Endothelial cell of umbilical vein (primary cell): ENCODE measurements around the gene ARHGEF28. TPM values are rescaled to one million over a fixed set of nuclear protein-coding genes. Genes with fewer than 3 reads are reported as not detected.

Experiments used
- BruUV-seq: library from RNA; stranded (reverse); fragments of 400-500 nt; replicated peaks from 2 replicates; lab custom pipeline; 2021; lab: Mats Ljungman, UMichigan
- CTCF ChIA-PET: fragments of 300-600, 350-600 bp; sonication (Branson Sonifier 250); formaldehyde crosslinking; loops from one replicate; lab custom pipeline; 2021; ENCODE audit warnings: antibody characterized with exemption, inconsistent platforms; lab: Charles Lee
- POLR2A ChIA-PET: fragments of 300-600, 350-600 bp; sonication (Branson Sonifier 250); formaldehyde crosslinking; loops from one replicate; lab custom pipeline; 2021; ENCODE audit warnings: antibody characterized with exemption, inconsistent platforms; lab: Charles Lee
- DNase-seq: peaks from one replicate; pipeline ENCODE4 v3.0.0-alpha.2; 2011; ENCODE audit warnings: low read depth, low spot score
- FAIRE-seq: peaks from 2 replicates; lab custom pipeline; 2011; peaks lifted over from hg19 to GRCh38; lab: Jason Lieb, UNC
- H2AFZ ChIP-seq: 2 replicates; pipeline ENCODE4 v1.6.0; 2012; ENCODE audit warnings: low read depth, low read length, control low read depth, inconsistent platforms
- H3K27ac ChIP-seq: 2 replicates; pipeline ENCODE4 v1.5.1; 2011; ENCODE audit warnings: low read depth, mild to moderate bottlenecking, control low read depth, low read length, moderate library complexity; ENCODE audit not compliant: insufficient read depth
- H3K27me3 ChIP-seq, 2 experiments: 2 replicates each; pipeline versions ENCODE4 v1.6.0 to v1.6.1; 2011; ENCODE audit warnings: low read length in 2 of 2, mixed read lengths in 1 of 2; ENCODE audit not compliant: control insufficient read depth in 2 of 2, insufficient read depth in 2 of 2
- H3K36me3 ChIP-seq, 2 experiments: 2 replicates in 1 of 2; 3 replicates in 1 of 2; pipeline ENCODE4 v1.5.1; 2011; ENCODE audit warnings: low read length in 2 of 2, mild to moderate bottlenecking in 1 of 2, moderate library complexity in 1 of 2; ENCODE audit not compliant: control insufficient read depth in 2 of 2, insufficient read depth in 2 of 2; ENCODE audit errors: extremely low read depth in 1 of 2
- H3K4me1 ChIP-seq: 3 replicates; pipeline ENCODE4 v1.5.1; 2011; ENCODE audit warnings: mild to moderate bottlenecking, low read length; ENCODE audit not compliant: control insufficient read depth, insufficient read depth; ENCODE audit errors: extremely low read depth
- H3K4me2 ChIP-seq: 2 replicates; pipeline ENCODE4 v1.6.1; 2011; ENCODE audit warnings: low read length, control low read depth, mixed read lengths; ENCODE audit not compliant: insufficient read depth
- H3K4me3 ChIP-seq, 3 experiments: fragments of 200-600 bp in 1 of 3; sonication (generic), shearing (Covaris generic) in 1 of 3; replicated peaks in 1 of 3; 2 replicates each; pipeline ENCODE4 v1.5.1; 2011 to 2016; ENCODE audit warnings: control low read depth in 3 of 3, low read length in 3 of 3, mild to moderate bottlenecking in 2 of 3, inconsistent platforms in 1 of 3, low read depth in 1 of 3, moderate library complexity in 1 of 3; ENCODE audit not compliant: insufficient read depth in 1 of 3
- H3K79me2 ChIP-seq: 2 replicates; pipeline ENCODE4 v1.6.0; 2012; ENCODE audit warnings: low read length, inconsistent platforms; ENCODE audit not compliant: control insufficient read depth, insufficient read depth
- H3K9ac ChIP-seq: replicated peaks from 2 replicates; pipeline ENCODE3; 2011; ENCODE audit warnings: low read length, control low read depth; ENCODE audit not compliant: insufficient read depth; ENCODE audit errors: extremely low read depth
- H3K9me1 ChIP-seq: replicated peaks from 3 replicates; pipeline ENCODE4 v1.6.0; 2011; ENCODE audit warnings: mild to moderate bottlenecking, low read length; ENCODE audit not compliant: control insufficient read depth, insufficient read depth; ENCODE audit errors: extremely low read depth
- H3K9me3 ChIP-seq: replicated peaks from 2 replicates; pipeline ENCODE4 v1.5.1; 2012; ENCODE audit warnings: low read length, inconsistent platforms; ENCODE audit not compliant: control insufficient read depth, insufficient read depth
- H4K20me1 ChIP-seq: replicated peaks from 2 replicates; pipeline ENCODE3; 2011; ENCODE audit warnings: mild to moderate bottlenecking, low read length; ENCODE audit not compliant: control insufficient read depth, insufficient read depth; ENCODE audit errors: extremely low read depth
- EZH2 ChIP-seq: IDR thresholded peaks from 2 replicates; pipeline ENCODE4 v1.6.1; 2012; ENCODE audit warnings: borderline replicate concordance, low read depth, mild to moderate bottlenecking, moderate library complexity, low read length, inconsistent platforms; ENCODE audit not compliant: severe bottlenecking
- FOS ChIP-seq: IDR thresholded peaks from 2 replicates; pipeline ENCODE4 v1.6.1; 2011; ENCODE audit warnings: mild to moderate bottlenecking, low read length, moderate library complexity, borderline replicate concordance; ENCODE audit not compliant: insufficient read depth
- GATA2 ChIP-seq: IDR thresholded peaks from 2 replicates; pipeline ENCODE4 v1.7.0; 2011; ENCODE audit warnings: low read depth, mild to moderate bottlenecking, moderate library complexity, mixed read lengths, low read length; ENCODE audit not compliant: insufficient read length, insufficient read depth
- JUN ChIP-seq: IDR thresholded peaks from 2 replicates; pipeline ENCODE4 v1.6.1; 2011; ENCODE audit warnings: borderline replicate concordance, low read depth; ENCODE audit not compliant: insufficient read length, insufficient read depth
- MAX ChIP-seq: IDR thresholded peaks from 2 replicates; pipeline ENCODE4 v1.6.1; 2011; ENCODE audit not compliant: insufficient read depth, insufficient read length
- MYC ChIP-seq: IDR thresholded peaks from one replicate; pipeline ENCODE4 v1.6.1; 2011; ENCODE audit warnings: mild to moderate bottlenecking, low read depth, low read length
- POLR2A ChIP-seq: IDR thresholded peaks from 2 replicates; pipeline ENCODE4 v1.6.1; 2012; ENCODE audit warnings: low read depth, mild to moderate bottlenecking, control low read depth, low read length
- POLR2AphosphoS5 ChIP-seq: IDR thresholded peaks from 2 replicates; pipeline ENCODE4 v1.6.1; 2012; ENCODE audit warnings: low read depth, mild to moderate bottlenecking, control low read depth, low read length, moderate library complexity; ENCODE audit not compliant: insufficient read depth
- dilution Hi-C: fragments of 300-500 bp; cut with MboI; formaldehyde crosslinking; loops from one replicate; pipeline ENCODE4 v1.15.0; 2019; ENCODE audit warnings: low sequenced_read_pairs; ENCODE audit not compliant: extremely low pct_ligation_motif_present
- intact Hi-C: fragments of 100-400 bp; cut with micrococcal nuclease; formaldehyde crosslinking; loops from one replicate; pipeline ENCODE4 v1.10.0; 2022
- polyA plus RNA-seq, 4 experiments: library from polyadenylated mRNA; depleted of rRNA in 3 of 4; stranded (reverse) in 3 of 4; unstranded in 1 of 4; fragments of >200 nt; gene quantifications; 2 replicates each; pipeline versions ENCODE4 v1.2.1 to v1.2.3, GENCODE V29; 2011 to 2012; ENCODE audit warnings: missing spikeins in 1 of 4
- total RNA-seq: library from RNA; stranded (reverse); gene quantifications from 2 replicates; pipeline ENCODE4 v1.2.3, GENCODE V29; 2021
- TF ChIP-seq, protein P1 (sequence below), 2 donors: IDR thresholded peaks; 1 replicate in 1 of 2; 2 replicates in 1 of 2; pipeline ENCODE4 v1.5.1; 2011; ENCODE audit warnings: low read length in 2 of 2, mild to moderate bottlenecking in 2 of 2, moderate library complexity in 2 of 2, control low read depth in 1 of 2, inconsistent platforms in 1 of 2, low read depth in 1 of 2; ENCODE audit not compliant: insufficient read depth in 1 of 2; ENCODE audit errors: extremely low read depth in 1 of 2

ARHGEF28 gene
- total and polyA plus RNA-seq, 2 donors (not counting 3 experiments of a cell fraction or from before 2014, with no cell fraction given) = 29.5 to 108 TPM

DNA sequence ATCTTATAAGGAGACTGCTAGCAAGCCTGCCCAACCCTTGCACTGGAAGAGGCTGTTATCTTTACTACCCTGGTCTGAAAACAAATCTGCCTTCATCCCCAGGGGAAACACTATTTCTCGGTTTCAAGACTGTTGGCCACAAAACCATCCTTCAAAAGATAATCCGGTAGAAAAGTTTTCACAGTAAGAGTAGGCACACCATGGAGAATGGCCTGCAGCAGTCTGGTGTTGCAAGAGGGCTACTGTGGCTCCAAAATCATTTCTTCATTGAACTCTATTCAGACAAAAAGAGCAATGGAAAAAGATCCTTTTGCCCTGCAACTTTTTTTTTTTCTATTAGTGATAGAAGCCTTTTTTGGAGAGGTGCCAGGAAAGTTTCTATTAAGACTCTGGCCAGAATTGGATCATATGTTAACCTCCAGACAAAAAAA, 163.9 kb downstream of the ARHGEF28 start:
- Histone ChIP-seq H3K27ac (no peak overlapping the region), H3K4me3 (no peak overlapping the region), H3K4me1 (peaks cover 28% of the 10 kb centered on the region), H3K27me3 (no peaks in the 10 kb centered on the region), H3K9me3 (no peaks in the 10 kb centered on the region), H4K20me1 (no peaks in the 10 kb centered on the region), H2AFZ (no peak overlapping the region), H3K9me1 (no peaks in the 10 kb centered on the region), H3K9ac (no peak overlapping the region), H3K79me2 (peaks cover 15% of the 10 kb centered on the region), H3K4me2 (no peak overlapping the region), H3K36me3 (peaks cover 4 to 12% of the 10 kb centered on the region in 2 experiments)
- TF ChIP-seq POLR2AphosphoS5 = no peak
- TF ChIP-seq MYC = no peak
- TF ChIP-seq, protein P1, sequence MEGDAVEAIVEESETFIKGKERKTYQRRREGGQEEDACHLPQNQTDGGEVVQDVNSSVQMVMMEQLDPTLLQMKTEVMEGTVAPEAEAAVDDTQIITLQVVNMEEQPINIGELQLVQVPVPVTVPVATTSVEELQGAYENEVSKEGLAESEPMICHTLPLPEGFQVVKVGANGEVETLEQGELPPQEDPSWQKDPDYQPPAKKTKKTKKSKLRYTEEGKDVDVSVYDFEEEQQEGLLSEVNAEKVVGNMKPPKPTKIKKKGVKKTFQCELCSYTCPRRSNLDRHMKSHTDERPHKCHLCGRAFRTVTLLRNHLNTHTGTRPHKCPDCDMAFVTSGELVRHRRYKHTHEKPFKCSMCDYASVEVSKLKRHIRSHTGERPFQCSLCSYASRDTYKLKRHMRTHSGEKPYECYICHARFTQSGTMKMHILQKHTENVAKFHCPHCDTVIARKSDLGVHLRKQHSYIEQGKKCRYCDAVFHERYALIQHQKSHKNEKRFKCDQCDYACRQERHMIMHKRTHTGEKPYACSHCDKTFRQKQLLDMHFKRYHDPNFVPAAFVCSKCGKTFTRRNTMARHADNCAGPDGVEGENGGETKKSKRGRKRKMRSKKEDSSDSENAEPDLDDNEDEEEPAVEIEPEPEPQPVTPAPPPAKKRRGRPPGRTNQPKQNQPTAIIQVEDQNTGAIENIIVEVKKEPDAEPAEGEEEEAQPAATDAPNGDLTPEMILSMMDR (IDR thresholded peaks at IDR 0.05; ENCODE audit: extremely low read depth in 1 of 2, insufficient read depth in 1 of 2, low read depth in 1 of 2, low read length in 2 of 2) = no peak
- no peak for TF ChIP-seq JUN
- no peak for TF ChIP-seq EZH2
- TF ChIP-seq GATA2 = no peak
- no peak for TF ChIP-seq FOS
- TF ChIP-seq MAX = no peak
- no peak for TF ChIP-seq POLR2A
- dilution Hi-C loops (no loop called here), intact Hi-C loops (loop anchor here (5.0 kb wide), 3 partner anchors 43 to 857 kb away; no protein-coding TSS in a partner anchor)
- CTCF ChIA-PET = interaction anchor here (2.3 to 7.6 kb wide), 2 partner anchors 199 to 200 kb away, joined by 15 to 232 read pairs; no protein-coding TSS in a partner anchor
- no TSS peak for BruUV-seq
- FAIRE-seq (no peak), DNase-seq (peak; percentile 53)
- POLR2A ChIA-PET = no interaction called here
